ENCODE data around the gene ARRDC4.

The ARRDC4 gene

DNA sequence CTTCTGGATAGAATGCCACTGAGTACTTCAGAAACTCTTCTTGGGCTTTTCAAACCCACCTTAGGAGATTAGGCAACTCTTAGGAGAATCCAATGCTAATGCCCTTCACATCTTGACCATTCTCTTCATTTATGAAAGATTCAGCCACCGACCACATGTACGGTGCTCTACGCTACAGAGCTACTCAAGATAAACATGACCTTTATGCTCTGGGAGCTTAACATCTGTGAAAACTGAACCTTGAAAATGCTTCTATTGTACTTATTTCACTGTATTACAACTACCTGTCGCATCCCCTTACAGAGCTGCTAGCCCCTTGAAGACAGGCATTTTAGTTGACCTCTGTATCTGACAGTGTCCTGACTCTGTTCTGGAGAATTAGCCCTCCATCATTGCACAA is 19.5 kb upstream of the ARRDC4 start:
- Histone ChIP-seq H3K18ac (ENCODE audit: low read depth in 1 of 2, low read length in 2 of 2) (no peak overlapping the region), H3K4me1 (ENCODE audit: control insufficient read depth, insufficient read depth, low read depth, low read length) (no peaks in the 10 kb centered on the region), H2BK120ac (ENCODE audit: low read depth, low read length) (no peak overlapping the region), H3K4me2 (ENCODE audit: low read length, poor library complexity, severe bottlenecking) (no peak overlapping the region), H4K91ac (ENCODE audit: low read length) (no peak overlapping the region), H2BK5ac (ENCODE audit: low read depth, low read length, poor library complexity, severe bottlenecking) (no peak overlapping the region), H2BK12ac (ENCODE audit: low read length in 2 of 2) (no peak overlapping the region), H3K9me3 (ENCODE audit: control insufficient read depth, low read length) (no peaks in the 10 kb centered on the region), H3K27ac (ENCODE audit: low read length, poor library complexity, severe bottlenecking) (no peak overlapping the region), H2AK5ac (ENCODE audit: low read length, severe bottlenecking) (no peak overlapping the region), H4K8ac (ENCODE audit: low read length) (no peak overlapping the region), H3K79me1 (replicated peaks; ENCODE audit: low read length, poor library complexity, severe bottlenecking) (no peaks in the 10 kb centered on the region), H2BK15ac (ENCODE audit: low read depth, poor library complexity, severe bottlenecking) (no peak overlapping the region), H3K36me3 (ENCODE audit: control insufficient read depth in 1 of 2, insufficient read depth in 2 of 2, low read depth in 1 of 2, low read length in 2 of 2) (no peaks in the 10 kb centered on the region), H3K9ac (ENCODE audit: low read length) (no peak overlapping the region), H3K23ac (ENCODE audit: low read length in 2 of 2) (no peak overlapping the region), H3K4ac (ENCODE audit: low read depth in 1 of 2, low read length in 2 of 2) (no peak overlapping the region), H3K14ac (ENCODE audit: low read length in 2 of 2) (no peak overlapping the region), H3K4me3 (ENCODE audit: insufficient read depth in 1 of 2, low read depth in 1 of 2, low read length in 2 of 2) (no peak overlapping the region), H2AFZ (ENCODE audit: low read depth, low read length) (no peak overlapping the region), H3K27me3 (ENCODE audit: control insufficient read depth in 1 of 2, insufficient read depth in 1 of 2, low read length in 2 of 2) (no peaks in the 10 kb centered on the region)
- 94% methylated on average over 4 of the region's 4 CpGs for WGBS
- no peak for DNase-seq

DNA sequence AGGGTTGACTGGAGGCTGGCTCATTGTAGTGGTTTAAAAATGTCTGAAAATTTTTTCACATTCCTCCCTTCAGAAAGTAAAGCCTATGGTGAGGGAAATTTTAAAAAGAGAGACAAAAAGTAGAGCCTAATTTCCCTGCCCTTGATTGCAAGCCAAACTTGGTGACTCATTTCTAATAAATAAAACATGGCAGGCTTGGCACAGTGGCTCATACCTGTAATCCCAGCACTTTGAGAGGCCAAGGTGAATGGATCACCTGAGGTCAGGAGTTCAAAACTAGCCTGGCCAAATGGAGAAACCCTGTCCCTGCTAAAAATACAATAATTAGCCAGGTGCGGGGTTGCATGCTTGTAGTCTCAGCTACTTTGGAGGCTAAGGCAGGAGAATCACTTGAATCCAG is 18.9 kb upstream of the ARRDC4 start:
- H3K4ac ChIP-seq (ENCODE audit: low read depth in 1 of 2, low read length in 2 of 2) = no peak overlapping the region
- H3K23ac ChIP-seq (ENCODE audit: low read length in 2 of 2) = no peak overlapping the region
- no peak overlapping the region for H4K91ac ChIP-seq (ENCODE audit: low read length)
- no peak overlapping the region for H3K4me3 ChIP-seq (ENCODE audit: insufficient read depth in 1 of 2, low read depth in 1 of 2, low read length in 2 of 2)
- no peak overlapping the region for H2BK120ac ChIP-seq (ENCODE audit: low read depth, low read length)
- H2AK5ac ChIP-seq (ENCODE audit: low read length, severe bottlenecking) = no peak overlapping the region
- H3K9me3 ChIP-seq (ENCODE audit: control insufficient read depth, low read length) = no peaks in the 10 kb centered on the region
- DNase-seq = no peak
- 92% methylated on average over 1 of the region's 1 CpG for WGBS
- H3K18ac ChIP-seq (ENCODE audit: low read depth in 1 of 2, low read length in 2 of 2) = no peak overlapping the region
- H3K4me2 ChIP-seq (ENCODE audit: low read length, poor library complexity, severe bottlenecking) = no peak overlapping the region
- no peaks in the 10 kb centered on the region for H3K27me3 ChIP-seq (ENCODE audit: control insufficient read depth in 1 of 2, insufficient read depth in 1 of 2, low read length in 2 of 2)
- no peak overlapping the region for H3K27ac ChIP-seq (ENCODE audit: low read length, poor library complexity, severe bottlenecking)
- H2BK12ac ChIP-seq (ENCODE audit: low read length in 2 of 2) = no peak overlapping the region
- no peak overlapping the region for H3K9ac ChIP-seq (ENCODE audit: low read length)
- H3K36me3 ChIP-seq (ENCODE audit: control insufficient read depth in 1 of 2, insufficient read depth in 2 of 2, low read depth in 1 of 2, low read length in 2 of 2) = no peaks in the 10 kb centered on the region
- no peak overlapping the region for H3K14ac ChIP-seq (ENCODE audit: low read length in 2 of 2)
- no peak overlapping the region for H2BK5ac ChIP-seq (ENCODE audit: low read depth, low read length, poor library complexity, severe bottlenecking)
- no peaks in the 10 kb centered on the region for H3K4me1 ChIP-seq (ENCODE audit: control insufficient read depth, insufficient read depth, low read depth, low read length)
- H3K79me1 ChIP-seq (replicated peaks; ENCODE audit: low read length, poor library complexity, severe bottlenecking) = no peaks in the 10 kb centered on the region
- H2BK15ac ChIP-seq (ENCODE audit: low read depth, poor library complexity, severe bottlenecking) = no peak overlapping the region
- no peak overlapping the region for H2AFZ ChIP-seq (ENCODE audit: low read depth, low read length)
- H4K8ac ChIP-seq (ENCODE audit: low read length) = no peak overlapping the region

- WGBS = 67% methylated on average over 10 of the region's 10 CpGs
- Histone ChIP-seq H4K91ac (ENCODE audit: low read length) (no peak overlapping the region), H4K8ac (ENCODE audit: low read length) (no peak overlapping the region), H3K4ac (ENCODE audit: low read depth in 1 of 2, low read length in 2 of 2) (no peak overlapping the region), H3K36me3 (ENCODE audit: control insufficient read depth in 1 of 2, insufficient read depth in 2 of 2, low read depth in 1 of 2, low read length in 2 of 2) (no peaks in the 10 kb centered on the region), H3K14ac (ENCODE audit: low read length in 2 of 2) (no peak overlapping the region), H3K9ac (ENCODE audit: low read length) (no peak overlapping the region), H3K18ac (ENCODE audit: low read depth in 1 of 2, low read length in 2 of 2) (no peak overlapping the region), H3K27ac (ENCODE audit: low read length, poor library complexity, severe bottlenecking) (no peak overlapping the region), H2BK5ac (ENCODE audit: low read depth, low read length, poor library complexity, severe bottlenecking) (no peak overlapping the region), H3K9me3 (ENCODE audit: control insufficient read depth, low read length) (no peaks in the 10 kb centered on the region), H3K4me3 (ENCODE audit: insufficient read depth in 1 of 2, low read depth in 1 of 2, low read length in 2 of 2) (no peak overlapping the region), H3K27me3 (ENCODE audit: control insufficient read depth in 1 of 2, insufficient read depth in 1 of 2, low read length in 2 of 2) (no peaks in the 10 kb centered on the region), H3K4me1 (ENCODE audit: control insufficient read depth, insufficient read depth, low read depth, low read length) (no peaks in the 10 kb centered on the region), H2AFZ (ENCODE audit: low read depth, low read length) (no peak overlapping the region), H2BK12ac (ENCODE audit: low read length in 2 of 2) (no peak overlapping the region), H3K23ac (ENCODE audit: low read length in 2 of 2) (no peak overlapping the region), H2AK5ac (ENCODE audit: low read length, severe bottlenecking) (no peak overlapping the region), H2BK120ac (ENCODE audit: low read depth, low read length) (no peak overlapping the region), H2BK15ac (ENCODE audit: low read depth, poor library complexity, severe bottlenecking) (no peak overlapping the region), H3K4me2 (ENCODE audit: low read length, poor library complexity, severe bottlenecking) (no peak overlapping the region), H3K79me1 (replicated peaks; ENCODE audit: low read length, poor library complexity, severe bottlenecking) (no peaks in the 10 kb centered on the region)
- no peak for DNase-seq
Measured at GRCh38 chr15:97944724-97945123, 15.8 kb upstream of the ARRDC4 start.

DNA sequence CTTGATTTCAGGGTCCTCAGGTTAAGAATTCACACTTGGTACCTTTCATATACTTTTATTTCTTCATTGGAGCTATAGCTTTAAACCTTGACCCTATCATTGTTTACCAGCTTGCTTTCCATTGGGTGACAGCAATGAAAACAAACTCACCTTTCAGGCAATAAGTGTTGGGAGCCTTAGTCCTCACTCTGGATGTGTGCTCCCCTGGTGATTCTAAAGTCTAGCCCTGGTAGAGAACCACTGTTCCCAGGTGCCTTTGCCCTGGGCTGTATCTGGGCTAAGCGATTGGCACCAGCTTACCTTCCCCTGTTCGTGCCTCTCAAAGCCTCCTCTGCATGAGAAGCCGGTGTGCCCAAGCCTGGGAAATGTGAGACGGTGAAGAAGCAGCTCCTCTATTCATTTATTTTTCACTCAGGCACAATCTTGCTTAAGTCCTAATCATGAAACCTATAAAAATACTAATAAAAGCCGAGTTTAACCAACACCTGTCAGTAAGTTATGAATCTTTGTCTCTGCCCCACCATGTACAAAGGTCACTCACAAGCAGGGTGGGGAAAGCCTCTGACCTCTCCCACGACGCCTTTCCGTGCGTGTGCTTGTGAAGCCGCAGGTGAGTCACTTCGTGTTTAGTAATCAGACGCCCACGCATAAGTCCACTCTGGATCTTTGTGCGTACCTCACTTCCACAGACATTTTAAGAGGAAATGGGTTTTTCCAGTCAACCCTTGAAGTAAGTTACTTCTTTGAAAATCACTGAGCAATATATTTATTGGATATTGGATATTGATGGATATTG is 12.8 kb upstream of the ARRDC4 start:
- H3K23ac ChIP-seq (ENCODE audit: low read length in 2 of 2) = no peak overlapping the region
- no peaks in the 10 kb centered on the region for H3K79me1 ChIP-seq (replicated peaks; ENCODE audit: low read length, poor library complexity, severe bottlenecking)
- WGBS = 82% methylated on average over 12 of the region's 14 CpGs
- H3K27ac ChIP-seq (ENCODE audit: low read length, poor library complexity, severe bottlenecking) = no peak overlapping the region
- H4K8ac ChIP-seq (ENCODE audit: low read length) = no peak overlapping the region
- no peak overlapping the region for H2AFZ ChIP-seq (ENCODE audit: low read depth, low read length)
- no peaks in the 10 kb centered on the region for H3K4me1 ChIP-seq (ENCODE audit: control insufficient read depth, insufficient read depth, low read depth, low read length)
- no peak overlapping the region for H2BK15ac ChIP-seq (ENCODE audit: low read depth, poor library complexity, severe bottlenecking)
- H2AK5ac ChIP-seq (ENCODE audit: low read length, severe bottlenecking) = no peak overlapping the region
- H3K4me2 ChIP-seq (ENCODE audit: low read length, poor library complexity, severe bottlenecking) = no peak overlapping the region
- H3K9ac ChIP-seq (ENCODE audit: low read length) = no peak overlapping the region
- H2BK12ac ChIP-seq (ENCODE audit: low read length in 2 of 2) = no peak overlapping the region
- H2BK5ac ChIP-seq (ENCODE audit: low read depth, low read length, poor library complexity, severe bottlenecking) = no peak overlapping the region
- H3K4me3 ChIP-seq (ENCODE audit: insufficient read depth in 1 of 2, low read depth in 1 of 2, low read length in 2 of 2) = no peak overlapping the region
- H3K14ac ChIP-seq (ENCODE audit: low read length in 2 of 2) = no peak overlapping the region
- H3K18ac ChIP-seq (ENCODE audit: low read depth in 1 of 2, low read length in 2 of 2) = no peak overlapping the region
- H4K91ac ChIP-seq (ENCODE audit: low read length) = no peak overlapping the region
- no peak for DNase-seq
- no peaks in the 10 kb centered on the region for H3K27me3 ChIP-seq (ENCODE audit: control insufficient read depth in 1 of 2, insufficient read depth in 1 of 2, low read length in 2 of 2)
- no peaks in the 10 kb centered on the region for H3K36me3 ChIP-seq (ENCODE audit: control insufficient read depth in 1 of 2, insufficient read depth in 2 of 2, low read depth in 1 of 2, low read length in 2 of 2)
- no peak overlapping the region for H3K4ac ChIP-seq (ENCODE audit: low read depth in 1 of 2, low read length in 2 of 2)
- H2BK120ac ChIP-seq (ENCODE audit: low read depth, low read length) = no peak overlapping the region
- no peaks in the 10 kb centered on the region for H3K9me3 ChIP-seq (ENCODE audit: control insufficient read depth, low read length)

Data from mesenchymal stem cell (in vitro differentiated cells and primary cell).